GM23248 (cell line): Measurements from ENCODE around the gene MARVELD2.

ENCODE experiments used
- EZH2 ChIP-seq: fragments of 200-600 bp; sonication (generic); IDR thresholded peaks from 2 replicates; pipeline ENCODE4 v1.6.1; 2018; ENCODE audit warnings: antibody characterized with exemption, mild to moderate bottlenecking; ENCODE audit not compliant: insufficient read depth, poor library complexity, severe bottlenecking
- EZH2phosphoT487 ChIP-seq: fragments of 200-600 bp; sonication (generic); IDR thresholded peaks from 2 replicates; pipeline ENCODE4 v1.6.1; 2018; ENCODE audit warnings: antibody characterized with exemption, moderate library complexity, mild to moderate bottlenecking, low read depth; ENCODE audit not compliant: insufficient read depth

- TF ChIP-seq EZH2 (no peak), EZH2phosphoT487 (no peak)
These were observed 52.7 kb downstream of the MARVELD2 start for GRCh38 chr5:69467442-69468225.
